ENCODE measurements around the gene ALK. TPM values are rescaled to one million over a fixed set of nuclear protein-coding genes. Genes with fewer than 3 reads are reported as not detected.

The ALK gene
- total RNA-seq, 1 donor from 2014 or later: under 0.01 TPM

DNA sequence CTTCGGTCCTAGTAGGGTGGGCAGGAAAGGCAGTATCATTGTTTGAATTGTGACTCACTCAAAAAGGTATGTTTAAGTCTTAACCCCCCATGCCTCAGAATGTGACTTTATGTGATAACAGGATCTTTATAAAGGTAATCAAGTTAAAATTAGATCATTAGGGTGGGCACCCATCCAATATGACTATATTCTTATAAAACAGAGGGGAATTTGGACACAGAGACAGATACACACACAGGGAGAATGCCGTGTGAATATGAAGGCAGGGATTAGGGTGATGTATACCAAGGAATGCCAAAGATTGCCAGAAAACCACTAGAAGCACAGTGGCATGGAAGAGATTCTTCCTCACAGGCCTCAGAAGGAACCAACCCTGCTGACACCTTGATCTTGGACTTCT, 524.3 kb downstream of the ALK start:
- TF ChIP-seq, protein P1, sequence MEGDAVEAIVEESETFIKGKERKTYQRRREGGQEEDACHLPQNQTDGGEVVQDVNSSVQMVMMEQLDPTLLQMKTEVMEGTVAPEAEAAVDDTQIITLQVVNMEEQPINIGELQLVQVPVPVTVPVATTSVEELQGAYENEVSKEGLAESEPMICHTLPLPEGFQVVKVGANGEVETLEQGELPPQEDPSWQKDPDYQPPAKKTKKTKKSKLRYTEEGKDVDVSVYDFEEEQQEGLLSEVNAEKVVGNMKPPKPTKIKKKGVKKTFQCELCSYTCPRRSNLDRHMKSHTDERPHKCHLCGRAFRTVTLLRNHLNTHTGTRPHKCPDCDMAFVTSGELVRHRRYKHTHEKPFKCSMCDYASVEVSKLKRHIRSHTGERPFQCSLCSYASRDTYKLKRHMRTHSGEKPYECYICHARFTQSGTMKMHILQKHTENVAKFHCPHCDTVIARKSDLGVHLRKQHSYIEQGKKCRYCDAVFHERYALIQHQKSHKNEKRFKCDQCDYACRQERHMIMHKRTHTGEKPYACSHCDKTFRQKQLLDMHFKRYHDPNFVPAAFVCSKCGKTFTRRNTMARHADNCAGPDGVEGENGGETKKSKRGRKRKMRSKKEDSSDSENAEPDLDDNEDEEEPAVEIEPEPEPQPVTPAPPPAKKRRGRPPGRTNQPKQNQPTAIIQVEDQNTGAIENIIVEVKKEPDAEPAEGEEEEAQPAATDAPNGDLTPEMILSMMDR (conservative IDR thresholded peaks at IDR 0.05; ENCODE audit: low read depth, low read length): no peak
- DNase-seq (ENCODE audit: low read depth): no peak
- H3K4me3 ChIP-seq (ENCODE audit: low read depth, low read length): no peak overlapping the region

DNA sequence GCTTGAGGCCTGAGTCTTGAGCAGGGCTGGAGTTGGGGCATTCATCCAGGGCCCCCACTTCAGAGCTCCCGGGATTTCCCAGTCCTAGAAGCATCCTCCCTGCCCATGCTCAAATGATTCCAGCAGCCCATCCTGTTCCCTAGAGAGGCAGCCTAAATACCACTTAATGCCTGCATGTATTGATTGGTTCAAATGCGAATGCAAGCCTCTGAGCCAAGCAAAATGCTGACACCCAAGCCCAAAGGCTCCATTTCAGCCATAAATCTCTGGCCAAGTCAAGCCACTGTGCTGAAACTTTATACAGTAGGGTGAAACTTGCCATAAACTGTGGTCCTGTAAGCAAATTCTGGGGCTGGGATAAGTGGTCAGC, 526.4 kb downstream of the ALK start:
- DNase-seq (ENCODE audit: low read depth): no peak
- TF ChIP-seq, protein P1 (conservative IDR thresholded peaks at IDR 0.05; ENCODE audit: low read depth, low read length): no peak
- H3K4me3 ChIP-seq (ENCODE audit: low read depth, low read length): no peak overlapping the region

DNA sequence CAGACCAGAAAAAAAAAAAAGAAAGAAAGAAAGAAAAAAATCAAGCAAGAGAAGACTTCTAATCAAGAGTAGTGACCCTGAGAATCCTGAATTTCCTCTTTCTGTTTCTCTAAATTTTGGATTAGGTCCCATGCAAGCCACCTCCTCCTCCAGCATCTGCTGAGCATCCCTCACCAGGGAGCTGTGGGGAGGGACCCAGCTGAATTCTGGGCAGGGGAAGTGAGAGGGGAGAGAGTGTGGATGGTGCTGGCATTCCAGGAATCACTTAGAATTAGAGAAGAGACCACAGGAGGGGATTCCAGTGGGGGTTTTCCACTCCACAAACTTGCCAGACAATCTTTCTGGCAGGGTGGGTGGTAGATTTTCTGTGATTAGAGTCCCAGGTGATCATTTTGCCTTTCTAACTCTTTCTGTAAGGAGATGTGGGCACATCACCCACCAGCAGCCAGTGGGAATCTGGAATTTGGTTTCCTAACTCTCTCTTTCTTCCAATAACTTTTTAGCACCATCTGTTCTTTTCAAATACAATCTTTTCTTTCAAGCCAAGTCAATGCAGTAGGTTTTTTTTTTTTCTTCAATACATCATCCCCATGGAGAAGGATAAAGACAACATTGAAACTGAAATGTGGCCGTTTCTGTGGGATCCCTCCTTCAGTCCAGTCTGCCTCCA, 526.9 kb downstream of the ALK start:
- DNase-seq (ENCODE audit: low read depth): no peak
- no peak overlapping the region for H3K4me3 ChIP-seq (ENCODE audit: low read depth, low read length)
- TF ChIP-seq, protein P1 (conservative IDR thresholded peaks at IDR 0.05; ENCODE audit: low read depth, low read length): no peak

DNA sequence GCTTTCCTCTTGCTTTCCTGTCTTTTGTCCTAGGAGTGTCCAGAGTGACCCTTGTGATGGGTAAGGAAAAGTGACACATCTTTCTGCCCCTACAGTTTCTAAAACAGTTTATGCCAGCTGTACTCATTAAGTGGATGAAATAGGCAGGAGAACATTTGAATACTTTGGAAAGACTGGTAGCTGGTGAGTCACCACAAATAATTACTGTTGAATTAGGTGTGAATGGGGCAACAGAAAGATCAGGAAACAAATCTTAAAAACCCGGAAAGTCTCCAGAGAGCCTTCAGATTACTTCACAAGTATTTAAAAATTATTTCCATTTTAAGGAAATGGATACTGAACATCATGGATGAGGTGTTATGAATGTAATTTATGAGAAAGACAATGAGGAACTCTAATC, 527.7 kb downstream of the ALK start:
- no peak for DNase-seq (ENCODE audit: low read depth)
- H3K4me3 ChIP-seq (ENCODE audit: low read depth, low read length): no peak overlapping the region
- TF ChIP-seq, protein P1 (conservative IDR thresholded peaks at IDR 0.05; ENCODE audit: low read depth, low read length): no peak

DNA sequence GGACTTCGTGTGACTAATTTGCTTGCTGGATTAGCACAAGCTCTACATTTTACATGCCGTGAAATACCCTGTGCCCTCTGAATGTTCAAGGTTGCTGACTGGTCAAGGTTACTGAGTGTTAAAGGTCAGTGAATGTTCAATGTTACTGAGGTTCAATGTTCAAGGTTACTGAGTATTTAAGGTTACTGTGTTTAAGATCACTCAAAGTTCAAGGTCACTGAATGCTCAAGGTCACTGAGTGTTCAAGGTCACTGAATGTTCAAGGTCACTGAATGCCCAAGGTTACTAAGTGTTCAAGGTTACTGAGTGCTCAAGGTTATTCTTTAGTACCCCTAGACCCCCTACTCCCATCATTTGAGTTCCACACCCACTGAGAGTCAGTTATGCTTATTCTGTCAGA, 528.6 kb downstream of the ALK start:
- no peak for DNase-seq (ENCODE audit: low read depth)
- H3K4me3 ChIP-seq (ENCODE audit: low read depth, low read length): no peak overlapping the region
- TF ChIP-seq, protein P1 (conservative IDR thresholded peaks at IDR 0.05; ENCODE audit: low read depth, low read length): no peak

DNA sequence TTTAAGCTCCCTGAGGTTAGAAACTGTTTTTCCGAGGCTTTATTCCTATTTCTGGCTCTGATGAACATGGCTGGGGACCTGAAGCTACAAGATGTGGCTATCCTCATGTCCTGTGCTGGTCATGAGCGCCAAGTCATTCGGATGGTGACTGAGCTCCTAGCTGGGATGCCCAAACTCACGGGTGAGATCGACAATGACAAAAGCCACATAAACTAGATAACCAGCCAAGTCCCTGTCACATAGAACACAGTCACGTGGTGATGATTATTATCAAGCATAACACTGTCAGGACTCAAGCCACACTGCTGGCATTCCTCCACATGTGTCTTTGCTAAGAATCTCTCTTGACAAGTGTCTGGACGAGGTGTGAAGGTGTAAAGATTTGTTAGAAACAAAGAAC, 531.2 kb downstream of the ALK start:
- TF ChIP-seq, protein P1 (conservative IDR thresholded peaks at IDR 0.05; ENCODE audit: low read depth, low read length): no peak
- DNase-seq (ENCODE audit: low read depth): no peak
- no peak overlapping the region for H3K4me3 ChIP-seq (ENCODE audit: low read depth, low read length)

DNA sequence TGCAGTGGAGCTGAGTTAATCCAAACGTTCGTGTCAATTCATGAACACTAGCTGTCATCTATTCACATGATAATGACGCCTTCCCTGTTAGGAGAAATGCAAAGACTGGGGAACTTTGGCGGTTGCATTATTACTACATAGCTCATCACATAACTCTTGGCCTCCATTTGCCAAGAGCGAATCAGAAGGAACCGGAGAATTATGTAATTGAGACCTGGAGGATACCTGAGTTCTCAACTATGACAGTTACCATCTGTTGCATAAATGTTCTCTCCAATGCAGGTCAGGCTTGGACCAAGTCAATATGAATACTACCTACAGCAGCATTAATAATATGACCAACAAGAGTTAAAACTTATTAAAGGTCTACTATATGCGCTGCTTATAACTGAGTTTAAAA, 531.7 kb downstream of the ALK start:
- no peak overlapping the region for H3K4me3 ChIP-seq (ENCODE audit: low read depth, low read length)
- TF ChIP-seq, protein P1 (conservative IDR thresholded peaks at IDR 0.05; ENCODE audit: low read depth, low read length): no peak
- DNase-seq (ENCODE audit: low read depth): no peak
